ENCODE data around the gene KIF20B. TPM values are rescaled to one million over a fixed set of nuclear protein-coding genes. Genes with fewer than 3 reads are reported as not detected.
A peak's percentile ranks its signal among the peaks of the same experiment; 100 is the strongest.

The KIF20B gene
- total and polyA plus RNA-seq, 2 of the 13 experiments (the other 11 are each of a cell fraction or from before 2014, with no cell fraction given): 3.5 to 38.6 TPM

GRCh38 chr10:89814278-89814677 is 112.9 kb downstream of the KIF20B start (continued):
- TF ChIP-seq ZNF282 (IDR thresholded peaks at IDR 0.05; ENCODE audit: partially characterized antibody) (no peak), ZNF432 (CRISPR knock-in tag; IDR thresholded peaks at IDR 0.05; ENCODE audit: borderline replicate concordance) (no peak), SP140L (CRISPR knock-in tag; IDR thresholded peaks at IDR 0.05; ENCODE audit: borderline replicate concordance) (no peak), CBFB (CRISPR knock-in tag; IDR thresholded peaks at IDR 0.05) (no peak), KDM4B (CRISPR knock-in tag; IDR thresholded peaks at IDR 0.05) (no peak), FOXC1 (CRISPR knock-in tag; IDR thresholded peaks at IDR 0.05; ENCODE audit: borderline replicate concordance) (no peak), TIGD3 (CRISPR knock-in tag; IDR thresholded peaks at IDR 0.05; ENCODE audit: borderline replicate concordance) (no peak), ZNF383 (CRISPR knock-in tag; IDR thresholded peaks at IDR 0.05; ENCODE audit: borderline replicate concordance) (no peak), E2F2 (CRISPR knock-in tag; IDR thresholded peaks at IDR 0.05; ENCODE audit: borderline replicate concordance) (no peak), ZNF619 (CRISPR knock-in tag; IDR thresholded peaks at IDR 0.05) (no peak), NFE2L1 (CRISPR knock-in tag; IDR thresholded peaks at IDR 0.05; ENCODE audit: borderline replicate concordance) (no peak), HNF4G (IDR thresholded peaks at IDR 0.05; ENCODE audit: borderline replicate concordance, low read depth, low read length) (peak; percentile 35; the same call in 1 of the 2 replicates), HNF4G (CRISPR knock-in tag; IDR thresholded peaks at IDR 0.05; ENCODE audit: borderline replicate concordance, low read depth) (no peak), ZSCAN30 (CRISPR knock-in tag; IDR thresholded peaks at IDR 0.05) (no peak), ZFP41 (CRISPR knock-in tag; IDR thresholded peaks at IDR 0.05; ENCODE audit: borderline replicate concordance) (no peak), TBX2 (CRISPR knock-in tag; IDR thresholded peaks at IDR 0.05; ENCODE audit: borderline replicate concordance) (peak; percentile 75), RBFOX2 (IDR thresholded peaks at IDR 0.05; ENCODE audit: low read depth, low read length) (peak; percentile 33; the same call in 1 of the 2 replicates), ZMYM3 (CRISPR knock-in tag; IDR thresholded peaks at IDR 0.05) (peak; percentile 26; the same call in 1 of the 2 replicates), TOPORS (CRISPR knock-in tag; IDR thresholded peaks at IDR 0.05) (no peak), TEAD2 (CRISPR knock-in tag; IDR thresholded peaks at IDR 0.05) (no peak), KDM5B (CRISPR knock-in tag; IDR thresholded peaks at IDR 0.05; ENCODE audit: borderline replicate concordance) (no peak), ZNF124 (CRISPR knock-in tag; IDR thresholded peaks at IDR 0.05) (peak; percentile 79; the same call in 1 of the 2 replicates), ZNF878 (CRISPR knock-in tag; IDR thresholded peaks at IDR 0.05) (no peak), ZSCAN31 (CRISPR knock-in tag; IDR thresholded peaks at IDR 0.05; ENCODE audit: low read depth) (no peak), ZNF414 (CRISPR knock-in tag; IDR thresholded peaks at IDR 0.05) (0 out of 2 replicates have a peak, but pooled peaks have one; percentile 23), ZIK1 (CRISPR knock-in tag; IDR thresholded peaks at IDR 0.05; ENCODE audit: borderline replicate concordance, low read depth) (no peak)
